ENCODE results near the gene C17orf67.

DNA sequence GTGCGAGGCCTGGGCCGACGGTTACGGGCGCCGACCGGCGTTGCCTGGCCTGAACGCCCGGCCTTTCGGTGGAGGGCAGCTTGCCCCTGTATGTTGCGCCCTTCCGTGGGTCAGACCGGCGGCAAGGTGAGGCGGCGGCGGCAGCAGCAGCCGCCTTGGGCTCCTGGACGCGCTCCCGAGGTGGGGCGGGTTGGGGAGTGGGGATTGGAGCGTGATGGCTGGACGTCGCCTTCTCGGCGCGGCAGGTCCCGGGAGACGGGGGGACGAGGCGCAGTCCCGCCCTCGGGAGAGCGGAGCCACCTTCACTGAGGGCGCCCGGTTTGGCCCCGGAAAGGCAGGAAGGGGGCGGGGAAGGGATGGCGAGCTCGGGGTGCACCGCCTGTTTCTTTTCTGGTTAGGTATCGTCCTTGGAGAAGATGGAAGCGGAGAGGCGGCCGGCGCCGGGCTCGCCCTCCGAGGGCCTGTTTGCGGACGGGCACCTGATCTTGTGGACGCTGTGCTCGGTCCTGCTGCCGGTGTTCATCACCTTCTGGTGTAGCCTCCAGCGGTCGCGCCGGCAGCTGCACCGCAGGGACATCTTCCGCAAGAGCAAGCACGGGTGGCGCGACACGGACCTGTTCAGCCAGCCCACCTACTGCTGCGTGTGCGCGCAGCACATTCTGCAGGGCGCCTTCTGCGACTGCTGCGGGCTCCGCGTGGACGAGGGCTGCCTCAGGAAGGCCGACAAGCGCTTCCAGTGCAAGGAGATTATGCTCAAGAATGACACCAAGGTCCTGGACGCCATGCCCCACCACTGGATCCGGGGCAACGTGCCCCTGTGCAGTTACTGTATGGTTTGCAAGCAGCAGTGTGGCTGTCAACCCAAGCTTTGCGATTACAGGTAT, 902 bp upstream of the C17orf67 start:
- TF ChIP-seq ZNF558 (CRISPR knock-in tag; IDR thresholded peaks at IDR 0.05; ENCODE audit: borderline replicate concordance) (no peak; the same call in 1 of the 2 replicates), NFRKB (IDR thresholded peaks at IDR 0.05) (no peak)
- TF ChIP-seq, protein P1, sequence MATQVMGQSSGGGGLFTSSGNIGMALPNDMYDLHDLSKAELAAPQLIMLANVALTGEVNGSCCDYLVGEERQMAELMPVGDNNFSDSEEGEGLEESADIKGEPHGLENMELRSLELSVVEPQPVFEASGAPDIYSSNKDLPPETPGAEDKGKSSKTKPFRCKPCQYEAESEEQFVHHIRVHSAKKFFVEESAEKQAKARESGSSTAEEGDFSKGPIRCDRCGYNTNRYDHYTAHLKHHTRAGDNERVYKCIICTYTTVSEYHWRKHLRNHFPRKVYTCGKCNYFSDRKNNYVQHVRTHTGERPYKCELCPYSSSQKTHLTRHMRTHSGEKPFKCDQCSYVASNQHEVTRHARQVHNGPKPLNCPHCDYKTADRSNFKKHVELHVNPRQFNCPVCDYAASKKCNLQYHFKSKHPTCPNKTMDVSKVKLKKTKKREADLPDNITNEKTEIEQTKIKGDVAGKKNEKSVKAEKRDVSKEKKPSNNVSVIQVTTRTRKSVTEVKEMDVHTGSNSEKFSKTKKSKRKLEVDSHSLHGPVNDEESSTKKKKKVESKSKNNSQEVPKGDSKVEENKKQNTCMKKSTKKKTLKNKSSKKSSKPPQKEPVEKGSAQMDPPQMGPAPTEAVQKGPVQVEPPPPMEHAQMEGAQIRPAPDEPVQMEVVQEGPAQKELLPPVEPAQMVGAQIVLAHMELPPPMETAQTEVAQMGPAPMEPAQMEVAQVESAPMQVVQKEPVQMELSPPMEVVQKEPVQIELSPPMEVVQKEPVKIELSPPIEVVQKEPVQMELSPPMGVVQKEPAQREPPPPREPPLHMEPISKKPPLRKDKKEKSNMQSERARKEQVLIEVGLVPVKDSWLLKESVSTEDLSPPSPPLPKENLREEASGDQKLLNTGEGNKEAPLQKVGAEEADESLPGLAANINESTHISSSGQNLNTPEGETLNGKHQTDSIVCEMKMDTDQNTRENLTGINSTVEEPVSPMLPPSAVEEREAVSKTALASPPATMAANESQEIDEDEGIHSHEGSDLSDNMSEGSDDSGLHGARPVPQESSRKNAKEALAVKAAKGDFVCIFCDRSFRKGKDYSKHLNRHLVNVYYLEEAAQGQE (IDR thresholded peaks at IDR 0.05; ENCODE audit: borderline replicate concordance in 1 of 2, low read depth in 1 of 2, low read length in 2 of 2) = no peak
